GM21360 (cell line): ENCODE results near the gene ZNF438.
"Not testable (repeated sequence)": the region's sequence is repeated elsewhere in the genome, so short reads cannot be mapped to it uniquely, and the experiment has no call there.

Source experiments
- ATAC-seq: cut with Tn5 transposase; IDR thresholded peaks from one replicate; pipeline ENCODE4 v1.9.1; 2021; ENCODE audit warnings: mild to moderate bottlenecking, moderate library complexity; ENCODE audit not compliant: unreplicated experiment

ZNF438 gene

DNA sequence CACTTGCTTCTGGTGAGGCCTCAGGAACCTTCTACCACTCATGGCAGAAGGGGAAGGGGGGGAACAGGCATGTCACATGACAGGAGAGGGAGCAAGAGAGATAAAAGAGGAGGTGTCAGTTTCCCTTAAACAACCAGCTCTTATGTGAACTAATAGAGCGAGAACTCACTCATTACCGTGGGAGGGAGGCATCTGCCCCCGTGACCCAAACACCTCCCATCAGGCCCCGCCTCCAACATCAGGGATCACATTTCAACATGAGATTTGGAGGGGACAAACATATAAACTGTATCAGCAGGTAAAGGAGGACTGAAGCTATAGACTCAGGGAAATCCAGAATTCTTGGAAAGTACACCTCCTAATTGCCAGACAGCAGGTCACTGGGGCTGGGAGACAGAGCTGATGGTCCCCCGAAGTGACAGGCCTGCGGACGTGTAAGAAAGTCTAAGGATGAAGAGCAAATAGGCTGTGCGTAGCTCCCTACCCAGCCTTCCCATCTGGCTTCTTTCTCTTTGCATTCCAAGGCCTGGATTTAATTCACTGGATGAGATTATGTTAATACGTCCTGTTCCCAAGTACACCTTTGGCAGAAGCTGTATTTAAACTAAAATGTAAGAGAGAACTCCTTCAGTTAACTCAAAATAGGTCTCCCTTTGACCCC, 215.4 kb downstream of the ZNF438 start:
- no peak for ATAC-seq

DNA sequence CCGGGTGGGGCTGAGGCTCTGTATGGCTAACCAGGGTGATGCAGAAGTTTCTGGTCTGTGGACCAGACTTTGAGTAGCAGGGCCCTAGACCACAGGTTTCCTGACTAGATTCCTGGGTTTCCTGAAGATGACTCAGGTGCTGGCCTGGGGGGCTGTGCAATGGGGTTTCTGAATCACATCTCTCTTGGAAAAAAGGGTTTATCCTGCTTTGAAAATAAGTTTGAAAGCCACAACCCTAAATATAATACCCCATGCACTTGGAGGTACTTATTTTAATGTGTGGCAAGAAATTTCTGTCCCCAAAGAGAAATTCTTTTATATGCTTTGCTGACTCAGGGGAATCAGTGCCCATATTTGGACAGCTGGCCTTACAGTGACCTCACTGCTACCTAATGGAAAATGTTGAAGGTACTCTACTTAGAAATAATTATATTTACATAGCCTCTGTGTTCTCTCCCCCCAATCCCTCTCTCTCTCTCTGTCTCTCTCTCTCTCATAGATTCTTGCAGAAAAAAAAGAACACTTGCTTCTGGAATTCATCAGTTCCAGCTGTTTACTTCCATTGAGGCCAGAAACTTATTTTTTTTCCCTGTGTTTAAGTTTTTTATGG, 217.7 kb downstream of the ZNF438 start:
- no peak for ATAC-seq

GRCh38 chr10:30812018-30812851, 219.4 kb downstream of the ZNF438 start:
- ATAC-seq: no peak

DNA sequence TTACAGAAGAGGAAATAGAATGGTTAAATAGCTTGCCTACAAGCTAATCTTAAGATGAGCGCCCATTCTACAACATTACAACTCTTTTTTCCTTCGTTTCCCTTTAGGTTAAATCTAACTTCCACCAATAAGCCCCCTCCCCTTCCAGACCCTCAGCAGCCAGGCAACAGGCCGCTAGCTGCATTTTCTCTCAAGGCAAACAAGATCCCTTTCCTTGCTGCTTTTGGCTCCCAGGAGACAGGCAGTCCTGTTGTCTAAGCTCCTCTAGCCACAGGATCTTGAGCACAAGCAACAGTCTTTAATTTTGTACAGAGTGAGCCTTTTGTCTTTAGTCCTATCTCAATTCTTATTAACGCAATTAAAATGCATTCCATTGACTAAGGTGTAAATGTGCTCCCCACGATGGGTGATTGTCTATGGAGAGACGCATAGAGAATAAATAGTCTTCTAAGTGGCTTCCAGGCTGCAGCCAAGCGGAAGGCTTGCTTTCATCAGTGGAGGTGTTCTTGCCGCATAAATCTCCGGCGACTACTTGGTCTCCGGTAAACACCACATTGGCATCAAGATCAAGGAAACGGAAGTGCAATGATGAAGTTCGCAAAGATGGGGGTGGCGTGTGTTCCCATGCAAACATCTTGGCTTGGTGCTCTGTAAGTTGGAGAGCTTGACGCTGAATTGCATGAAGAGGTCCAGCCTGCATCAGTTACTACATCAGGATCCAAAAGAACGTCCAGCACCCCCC, 220.2 kb downstream of the ZNF438 start:
- no peak for ATAC-seq

DNA sequence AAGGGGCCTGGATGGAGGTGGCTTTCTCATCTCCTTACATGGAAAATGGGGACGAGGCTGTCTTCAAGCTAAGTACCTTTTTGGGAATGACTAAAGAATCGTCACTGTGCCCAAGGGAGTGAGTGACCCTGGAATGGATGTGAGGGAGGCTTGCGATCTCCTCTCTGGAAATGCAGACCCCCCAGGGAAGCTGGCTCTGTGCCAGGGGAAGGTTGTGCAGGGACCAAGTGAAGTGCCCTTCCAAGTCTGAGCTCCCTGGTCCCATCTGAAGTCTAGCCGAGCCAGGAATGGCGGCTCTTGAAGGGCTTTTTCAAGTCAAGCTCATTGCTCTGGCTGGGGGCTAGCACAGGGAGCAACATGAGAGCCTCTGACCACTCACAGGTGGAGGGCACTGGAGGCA, 221.2 kb downstream of the ZNF438 start:
- ATAC-seq: no peak

DNA sequence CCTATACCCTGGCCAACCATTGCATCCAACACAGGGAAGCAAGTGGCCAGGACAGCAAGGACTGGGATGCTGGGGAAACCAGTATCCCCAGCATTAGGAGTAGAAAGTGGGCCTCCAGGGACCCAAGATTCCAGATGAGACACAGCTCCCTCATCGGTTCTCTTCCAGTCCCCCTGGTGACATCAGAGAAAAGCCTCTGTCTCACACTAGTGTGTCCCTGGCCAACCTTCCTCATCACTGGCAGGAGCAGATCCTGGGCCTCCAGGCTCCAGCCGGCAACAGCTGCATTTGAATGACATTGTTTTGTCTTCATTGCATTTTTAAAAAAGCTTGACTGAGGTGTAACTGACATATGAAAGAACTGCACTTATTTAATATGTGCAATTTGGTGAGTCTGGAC, 224.8 kb downstream of the ZNF438 start:
- ATAC-seq: no peak

DNA sequence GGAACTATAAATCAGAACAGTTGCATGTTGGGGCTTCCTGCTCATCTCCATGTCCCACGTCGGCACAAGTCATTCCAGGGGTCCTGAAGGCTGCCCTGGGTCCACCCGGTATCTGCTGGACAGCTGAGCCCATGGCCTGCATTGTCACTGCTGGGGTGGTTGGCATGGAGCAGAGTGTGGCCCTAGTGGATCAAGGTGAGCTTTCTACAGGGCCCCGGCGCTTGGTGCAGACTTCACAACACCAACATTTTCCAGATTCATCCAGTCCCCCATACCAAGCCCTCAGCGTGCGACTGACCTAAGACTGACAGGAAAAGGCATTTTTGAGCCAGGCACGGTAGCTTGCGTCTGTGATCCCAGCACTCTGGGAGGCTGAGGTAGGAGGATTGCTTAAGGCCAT, 226.6 kb downstream of the ZNF438 start:
- no peak for ATAC-seq

DNA sequence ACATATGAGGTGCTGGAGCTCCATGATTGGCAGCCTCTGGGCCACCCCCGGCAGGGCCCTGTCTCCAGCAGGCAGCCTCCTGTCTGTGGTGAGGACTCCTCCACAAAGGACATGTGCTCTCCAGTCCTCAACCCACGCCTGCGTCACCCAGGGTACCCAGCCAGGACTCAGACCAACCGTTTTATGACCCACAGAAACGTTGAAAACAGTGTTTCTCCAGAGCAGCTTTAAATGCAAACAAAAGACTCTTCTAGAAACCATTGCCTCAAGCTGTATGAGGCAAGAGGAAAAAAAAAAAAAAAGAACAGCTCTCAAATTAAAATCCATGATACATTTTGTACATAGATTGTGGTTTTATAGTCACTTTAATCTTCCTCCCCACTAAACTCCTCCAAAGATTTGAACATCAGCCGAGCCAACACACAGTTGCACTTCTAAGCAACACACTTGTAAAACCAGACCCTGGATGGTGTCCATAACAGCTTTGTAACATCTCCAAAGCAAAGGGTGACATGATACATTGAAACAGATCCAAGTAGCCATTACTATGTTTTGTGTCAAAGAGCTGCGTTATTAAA, 227.1 kb downstream of the ZNF438 start:
- no peak for ATAC-seq

- ATAC-seq: no peak
Measured at GRCh38 chr10:30803892-30804322, 227.8 kb downstream of the ZNF438 start.

GRCh38 chr10:30803058-30803457, 228.6 kb downstream of the ZNF438 start:
- ATAC-seq: no peak

- no peak for ATAC-seq
Measured at GRCh38 chr10:30800368-30800767, 231.3 kb downstream of the ZNF438 start.

GRCh38 chr10:30798646-30799185, 232.9 kb downstream of the ZNF438 start:
- no peak for ATAC-seq

- not testable (repeated sequence) for ATAC-seq
Measured at GRCh38 chr10:30795024-30795423, 236.6 kb downstream of the ZNF438 start.
